Sigmoid colon (tissue), 4 donors: ENCODE measurements around the gene TSSK2.

Experiments
- EP300 ChIP-seq, 4 donors: sonication (generic); formaldehyde crosslinking; IDR thresholded peaks; one replicate each; pipeline ENCODE4 v1.6.1; 2017; ENCODE audit warnings: antibody characterized with exemption in 4 of 4
- POLR2AphosphoS5 ChIP-seq, 4 donors: sonication (generic); formaldehyde crosslinking; IDR thresholded peaks; one replicate each; pipeline ENCODE4 v1.6.1; 2017; ENCODE audit warnings: antibody characterized with exemption in 4 of 4
- TF ChIP-seq, protein P1 (sequence below), 4 experiments: fragments of 450-650 bp in 3 of 4; fragments of 200-600 bp in 1 of 4; IDR thresholded peaks; one replicate each; pipeline ENCODE4 v1.5.1; 2016 to 2019; ENCODE audit warnings: antibody characterized with exemption in 4 of 4, mild to moderate bottlenecking in 3 of 4, moderate library complexity in 2 of 4

DNA sequence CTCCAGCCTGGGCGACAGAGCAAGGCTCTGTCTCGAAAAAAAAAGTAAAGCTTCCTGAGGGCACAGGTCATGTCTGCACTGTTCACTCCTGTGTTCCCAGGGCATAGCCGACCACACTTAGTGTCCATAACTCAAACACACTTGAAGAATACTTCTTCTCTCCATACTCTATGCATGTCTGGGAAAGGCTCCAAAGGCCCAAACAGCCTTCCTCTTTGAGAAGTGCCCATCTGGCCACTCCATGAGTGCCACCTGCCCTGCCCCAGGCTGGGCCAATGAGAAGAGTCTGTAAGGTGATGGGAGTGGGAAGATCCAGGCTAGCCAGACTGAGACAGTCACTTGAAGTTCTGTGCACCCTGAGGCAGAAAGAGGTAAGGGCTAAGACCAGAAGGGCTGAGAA lies 33.6 kb upstream of the TSSK2 start:
- TF ChIP-seq, protein P1, sequence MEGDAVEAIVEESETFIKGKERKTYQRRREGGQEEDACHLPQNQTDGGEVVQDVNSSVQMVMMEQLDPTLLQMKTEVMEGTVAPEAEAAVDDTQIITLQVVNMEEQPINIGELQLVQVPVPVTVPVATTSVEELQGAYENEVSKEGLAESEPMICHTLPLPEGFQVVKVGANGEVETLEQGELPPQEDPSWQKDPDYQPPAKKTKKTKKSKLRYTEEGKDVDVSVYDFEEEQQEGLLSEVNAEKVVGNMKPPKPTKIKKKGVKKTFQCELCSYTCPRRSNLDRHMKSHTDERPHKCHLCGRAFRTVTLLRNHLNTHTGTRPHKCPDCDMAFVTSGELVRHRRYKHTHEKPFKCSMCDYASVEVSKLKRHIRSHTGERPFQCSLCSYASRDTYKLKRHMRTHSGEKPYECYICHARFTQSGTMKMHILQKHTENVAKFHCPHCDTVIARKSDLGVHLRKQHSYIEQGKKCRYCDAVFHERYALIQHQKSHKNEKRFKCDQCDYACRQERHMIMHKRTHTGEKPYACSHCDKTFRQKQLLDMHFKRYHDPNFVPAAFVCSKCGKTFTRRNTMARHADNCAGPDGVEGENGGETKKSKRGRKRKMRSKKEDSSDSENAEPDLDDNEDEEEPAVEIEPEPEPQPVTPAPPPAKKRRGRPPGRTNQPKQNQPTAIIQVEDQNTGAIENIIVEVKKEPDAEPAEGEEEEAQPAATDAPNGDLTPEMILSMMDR (IDR thresholded peaks at IDR 0.05): no peak
- TF ChIP-seq POLR2AphosphoS5 (IDR thresholded peaks at IDR 0.05) (no peak), EP300 (IDR thresholded peaks at IDR 0.05) (no peak)
